ENCODE data around the gene OR5AP2.
"Not testable (repeated sequence)": the region's sequence is repeated elsewhere in the genome, so short reads cannot be mapped to it uniquely, and the experiment has no call there.

OR5AP2 gene

GRCh38 chr11:56642339-56642738, at the start of gene OR5AP2:
Gene OR5AP2 (minus strand): TSS chr11:56642439. CDS start chr11:56642439, 0 bp downstream.
- FAIRE-seq = no peak

GRCh38 chr11:56691179-56691578, 48.9 kb upstream of the OR5AP2 start:
- not testable (repeated sequence) for FAIRE-seq

GRCh38 chr11:56688554-56689100, 46.4 kb upstream of the OR5AP2 start:
- FAIRE-seq = no peak

DNA sequence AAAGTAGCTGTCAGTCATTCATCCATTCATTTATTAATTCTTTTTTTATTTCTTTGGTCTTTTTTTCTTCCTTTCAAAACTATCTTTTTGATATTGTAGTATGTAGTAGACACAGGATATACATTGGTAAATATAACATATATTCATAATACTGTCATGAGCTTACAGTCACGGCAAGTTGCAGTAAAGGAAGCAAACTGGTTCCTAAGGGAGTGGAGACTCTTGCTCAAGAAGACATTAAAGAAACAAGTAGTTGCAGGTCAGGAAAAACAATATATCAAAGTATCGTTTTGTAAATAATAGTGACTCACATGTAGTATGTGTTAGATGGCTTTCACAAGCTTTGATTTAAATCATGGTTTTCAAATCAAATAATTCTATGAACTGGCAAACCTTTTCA, 28.7 kb upstream of the OR5AP2 start:
- no peak for FAIRE-seq

DNA sequence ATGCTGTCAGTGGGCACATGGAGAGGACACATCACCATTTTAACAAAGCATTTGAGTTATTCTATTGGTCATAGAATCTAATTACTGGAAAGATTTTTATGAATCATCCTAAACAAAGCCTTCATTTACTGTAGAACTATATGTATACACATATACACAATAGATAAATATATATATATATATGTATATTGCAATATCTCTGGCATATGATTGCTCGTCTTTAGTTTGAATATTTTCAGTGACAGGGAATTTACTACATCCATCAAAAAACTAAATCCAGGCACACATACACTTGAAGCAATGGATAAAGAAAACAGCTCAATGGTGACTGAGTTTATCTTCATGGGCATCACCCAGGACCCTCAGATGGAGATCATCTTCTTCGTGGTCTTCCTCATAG, 21.1 kb upstream of the OR5AP2 start, which contains the start of gene OR5AR1:
Gene OR5AR1, plus strand, starts transcription at position 301 of the 400 bp plus-strand sequence. Its CDS starts 0 bp downstream, at position 301.
- FAIRE-seq = no peak

DNA sequence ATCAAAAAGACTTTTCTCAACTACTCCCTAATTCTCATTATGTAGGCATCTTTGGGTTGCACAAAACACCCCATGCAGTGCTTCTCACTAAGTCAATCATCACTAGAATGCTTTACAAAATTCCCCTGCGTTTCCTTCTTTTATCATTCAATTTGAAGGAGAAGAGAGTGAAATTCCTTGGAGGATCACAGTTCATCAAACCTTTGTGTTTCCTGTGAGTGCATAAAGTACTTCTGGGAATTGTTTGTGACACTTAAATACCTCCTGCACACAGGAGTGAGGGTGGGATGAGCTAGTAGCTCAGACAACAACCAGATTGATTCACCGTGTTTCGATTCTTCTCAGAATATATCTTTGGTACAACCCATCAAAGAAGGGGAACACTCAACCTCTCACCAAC, 17.5 kb upstream of the OR5AP2 start:
- FAIRE-seq = no peak

DNA sequence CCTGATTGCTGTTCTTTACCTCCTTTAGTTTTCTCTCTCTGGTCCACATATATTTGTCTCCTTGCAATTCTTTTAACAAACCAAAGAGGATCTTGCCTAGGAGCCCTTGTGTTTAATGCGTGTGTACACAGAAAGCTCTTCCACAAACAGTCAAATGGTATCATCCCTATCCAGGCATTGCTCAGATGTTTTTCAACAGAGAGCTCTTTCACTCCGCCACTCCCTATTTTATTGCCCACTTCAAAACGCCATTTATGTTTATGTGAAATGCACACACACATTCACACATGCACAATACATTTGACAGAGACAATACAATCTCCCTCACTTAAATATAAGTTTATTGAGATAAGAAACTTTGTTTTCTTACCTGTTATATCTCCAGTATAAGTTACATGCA, 4.7 kb downstream of the OR5AP2 start:
- FAIRE-seq = no peak

GRCh38 chr11:56636861-56637260, 5.4 kb downstream of the OR5AP2 start:
- FAIRE-seq = no peak

- no peak for FAIRE-seq
Observed at GRCh38 chr11:56632329-56632728, 9.9 kb downstream of the OR5AP2 start.

DNA sequence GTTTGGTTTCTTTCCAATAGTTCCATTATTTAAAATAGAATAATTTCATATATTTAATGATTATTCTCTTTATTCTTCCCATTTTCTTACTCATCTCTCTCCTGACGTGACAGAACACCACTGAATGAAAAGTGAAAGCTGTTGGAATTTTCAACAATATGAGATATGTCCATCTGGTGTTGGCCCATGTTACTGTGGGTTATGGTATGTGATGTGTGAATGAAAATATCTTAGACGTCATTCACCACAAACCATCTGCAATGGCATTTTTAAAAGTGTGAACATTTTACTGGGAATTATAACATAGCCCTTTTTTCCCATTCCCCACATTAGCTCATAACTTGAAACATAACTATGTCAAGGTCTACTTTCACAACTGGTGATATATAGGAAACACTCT, 16.3 kb downstream of the OR5AP2 start:
- FAIRE-seq = no peak

- no peak for FAIRE-seq
Observed at GRCh38 chr11:56624661-56625110, 17.6 kb downstream of the OR5AP2 start.

- FAIRE-seq = no peak
Observed at GRCh38 chr11:56611174-56611573, 31.1 kb downstream of the OR5AP2 start.

DNA sequence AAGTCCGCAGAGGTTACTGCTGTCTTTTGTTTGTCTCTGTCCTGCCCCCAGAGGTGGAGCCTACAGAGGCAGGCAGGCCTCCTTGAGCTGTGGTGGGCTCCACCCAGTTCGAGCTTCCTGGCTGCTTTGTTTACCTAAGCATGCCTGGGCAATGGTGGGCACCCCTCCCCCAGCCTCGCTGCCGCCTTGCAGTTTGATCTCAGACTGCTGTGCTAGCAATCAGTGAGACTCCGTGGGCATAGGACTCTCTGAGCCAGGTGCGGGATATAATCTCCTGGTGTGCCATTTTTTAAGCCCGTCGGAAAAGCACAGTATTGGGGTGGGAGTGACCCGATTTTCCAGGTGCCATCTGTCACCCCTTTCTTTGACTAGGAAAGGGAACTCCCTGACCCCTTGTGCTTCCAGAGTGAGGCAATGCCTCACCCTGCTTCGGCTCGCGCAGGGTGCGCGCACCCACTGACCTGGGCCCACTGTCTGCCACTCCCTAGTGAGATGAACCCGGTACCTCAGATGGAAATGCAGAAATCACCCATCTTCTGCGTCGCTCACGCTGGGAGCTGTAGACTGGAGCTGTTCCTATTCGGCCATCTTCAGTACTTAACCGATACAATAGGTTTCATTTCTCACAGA, 50.0 kb downstream of the OR5AP2 start:
- FAIRE-seq = not testable (repeated sequence)
